Urothelium cell line (cell line): Measurements from ENCODE around the gene ZBTB32.
A peak's percentile ranks its signal among the peaks of the same experiment; 100 is the strongest.

Source experiments
- DNase-seq: peaks from one replicate; pipeline ENCODE4 v3.0.0; 2011; ENCODE audit warnings: low spot score, mixed read lengths
- FAIRE-seq: peaks from 2 replicates; lab custom pipeline; 2011; peaks lifted over from hg19 to GRCh38; lab: Jason Lieb, UNC

Gene ZBTB32

DNA sequence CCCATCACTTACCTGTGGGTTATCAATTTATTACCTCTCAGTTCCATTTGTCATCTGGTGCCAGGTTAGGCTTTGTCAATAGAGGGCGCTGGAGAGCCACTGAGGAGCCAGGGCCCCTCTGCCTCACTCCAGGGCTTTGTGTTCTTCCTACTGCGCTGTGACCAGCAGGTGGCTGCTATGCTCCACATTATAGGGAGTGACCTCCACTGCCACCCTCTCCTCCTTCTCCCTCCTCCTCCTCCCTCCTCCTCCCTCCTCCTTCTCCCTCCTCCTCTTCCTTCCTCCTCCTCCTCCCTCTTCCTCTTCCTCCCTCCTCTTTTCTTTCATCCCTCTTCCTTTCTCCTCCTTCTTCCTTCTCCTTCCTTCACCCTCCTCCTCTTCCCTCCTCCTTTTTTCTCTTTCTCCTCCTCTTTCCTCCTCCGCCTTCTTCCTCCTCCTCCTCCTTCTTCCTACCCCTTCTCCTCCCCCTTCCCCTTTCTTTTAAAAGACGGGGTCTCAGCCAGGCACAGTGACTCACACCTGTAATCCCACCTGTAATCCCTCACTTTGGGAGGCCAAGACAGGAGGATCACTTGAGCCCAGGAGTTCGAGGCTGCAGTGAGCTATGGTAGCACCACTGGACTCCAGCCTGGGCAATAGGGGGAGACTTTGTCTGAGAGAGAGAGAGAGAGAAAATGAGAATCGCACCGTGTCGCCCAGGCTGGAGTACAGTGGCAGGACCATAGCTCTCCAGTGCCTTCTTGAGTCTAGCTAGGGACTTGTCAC, 10.3 kb upstream of the ZBTB32 start:
- DNase-seq: peak; percentile 83
- FAIRE-seq: no peak

DNA sequence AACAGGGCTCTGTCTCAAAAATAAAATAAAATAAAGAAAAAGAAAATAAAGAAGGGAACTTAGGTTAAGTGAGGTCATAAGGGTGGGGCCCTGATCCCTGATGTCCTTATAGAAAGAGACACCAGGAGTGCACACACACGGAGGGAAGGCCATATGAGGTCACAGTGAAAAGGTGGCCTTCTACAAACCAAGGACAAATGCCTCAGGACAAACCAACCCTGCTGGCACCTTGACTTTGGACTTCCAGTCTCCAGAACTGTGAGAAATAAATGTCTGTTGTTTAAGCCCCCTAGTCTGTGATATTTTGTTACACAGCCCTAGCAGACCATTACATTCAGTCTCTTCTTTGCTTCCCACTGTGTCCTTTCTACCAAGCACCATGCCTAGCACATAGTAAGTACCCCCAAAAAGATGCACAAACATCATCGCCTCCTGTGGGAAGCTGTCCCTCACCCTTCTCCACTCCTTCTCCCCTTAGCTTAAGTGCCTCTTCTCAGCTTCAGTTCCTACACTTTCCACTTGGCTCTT, 8.4 kb upstream of the ZBTB32 start:
- FAIRE-seq: no peak
- DNase-seq: no peak

DNA sequence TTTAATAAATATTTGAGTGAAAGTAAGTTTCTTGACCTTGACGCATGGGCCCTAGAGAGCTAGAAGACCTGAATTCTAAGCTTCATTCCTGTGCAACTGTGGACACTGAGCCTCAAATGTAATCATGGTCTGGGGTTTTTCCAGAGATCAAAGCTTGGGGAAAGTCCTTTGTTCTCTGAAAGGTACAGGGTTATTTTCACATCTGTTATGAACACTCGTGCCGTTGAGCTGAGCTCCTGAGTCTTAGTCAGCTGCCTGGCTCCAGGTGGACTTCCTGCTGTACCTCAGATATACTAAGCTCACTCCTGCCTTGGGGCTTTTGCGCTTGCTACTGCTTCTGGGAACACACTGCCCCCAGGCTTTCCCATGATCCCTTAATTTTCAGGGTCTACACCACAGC, 7.5 kb upstream of the ZBTB32 start:
- DNase-seq: no peak
- no peak for FAIRE-seq

DNA sequence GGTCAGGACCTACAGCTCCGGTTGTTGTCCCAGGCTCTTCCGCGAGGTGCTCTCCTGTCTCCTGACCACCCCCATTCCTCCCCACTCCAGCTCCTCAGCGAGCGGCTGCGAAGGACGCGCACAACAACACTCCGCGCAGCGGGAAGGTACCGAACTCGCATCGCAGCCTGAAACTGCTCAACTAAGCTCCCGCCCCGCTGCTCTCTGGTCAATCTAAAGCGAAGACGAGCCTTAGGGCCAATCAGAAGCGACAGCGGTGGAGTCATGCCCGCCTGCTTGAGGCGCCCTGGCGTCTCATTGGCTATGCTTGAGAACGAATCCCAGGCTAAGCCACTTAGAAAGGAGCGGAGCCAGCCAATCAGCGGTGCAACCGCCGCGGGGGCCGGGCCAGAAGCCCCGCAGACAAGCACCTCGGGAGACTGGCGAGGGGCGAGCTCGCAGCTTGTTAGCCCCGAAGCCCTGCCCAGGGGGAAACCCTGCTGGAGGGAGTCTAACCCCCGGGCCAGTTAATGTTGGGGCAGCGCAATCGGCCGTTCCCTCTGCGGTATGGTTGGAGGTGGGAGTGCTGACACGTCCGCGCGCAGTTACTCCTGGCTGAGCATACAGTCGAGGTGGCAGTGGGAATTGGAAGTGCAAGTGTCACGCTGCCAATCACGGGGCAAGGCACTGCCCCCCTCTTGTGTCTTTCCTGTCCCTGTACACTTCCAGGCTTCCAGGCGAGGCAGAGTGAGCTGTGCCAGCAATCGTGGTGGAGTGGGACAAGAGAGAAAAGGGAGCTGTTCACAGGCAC, 1.9 kb upstream of the ZBTB32 start:
- peak; percentile 67 for FAIRE-seq
- peak; percentile 97 for DNase-seq

GRCh38 chr19:35703343-35703742, 1.0 kb upstream of the ZBTB32 start:
- no peak for DNase-seq
- no peak for FAIRE-seq

- DNase-seq: no peak
- no peak for FAIRE-seq
These were observed 4.0 kb downstream of the ZBTB32 start for GRCh38 chr19:35708391-35708790.

DNA sequence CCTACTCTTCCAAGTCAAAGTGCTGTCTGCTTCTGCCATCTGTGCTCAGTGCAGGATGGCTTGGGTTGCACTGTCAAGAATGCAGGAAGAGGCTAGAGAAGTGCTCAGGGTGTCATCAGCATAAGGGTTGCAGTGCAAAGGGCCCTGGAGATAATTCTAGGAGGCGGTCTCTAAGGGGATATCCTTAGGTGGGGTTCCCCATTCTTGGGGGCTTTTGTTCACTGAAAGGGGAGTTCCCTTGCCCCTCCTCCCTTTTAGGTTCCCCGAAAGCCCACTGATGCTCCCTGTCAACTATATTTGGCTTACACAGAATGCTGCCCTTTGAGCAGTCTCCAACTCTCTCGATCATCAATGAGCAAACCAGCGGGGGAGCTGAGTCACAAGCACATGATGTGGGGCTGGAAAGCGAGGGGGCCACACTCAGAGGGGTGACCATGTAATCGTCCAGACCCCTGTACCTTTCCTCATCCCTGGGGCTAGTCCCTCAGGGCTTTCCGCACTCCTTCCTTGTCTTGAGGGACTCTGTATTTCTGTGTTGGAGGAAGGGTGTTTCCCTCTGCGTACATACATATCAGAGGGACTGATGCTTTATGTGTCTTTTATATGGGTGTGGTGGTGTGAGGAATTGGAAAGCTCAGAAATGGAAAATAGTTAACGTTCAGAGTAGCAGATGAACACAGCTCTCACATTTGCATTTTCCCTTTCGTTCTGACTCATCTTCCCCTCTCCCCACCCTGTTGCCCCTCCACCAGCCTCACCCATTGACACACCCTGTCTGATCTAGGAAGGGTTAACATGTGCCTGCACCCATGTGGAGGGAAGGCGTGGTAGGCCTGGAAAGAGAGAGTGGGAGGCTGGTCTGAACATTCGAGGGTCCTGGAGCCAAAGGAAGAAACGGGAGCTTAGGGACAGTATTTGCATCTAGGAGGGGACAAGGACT, 6.7 kb downstream of the ZBTB32 start:
- no peak for DNase-seq
- no peak for FAIRE-seq

- FAIRE-seq (no peak), DNase-seq (no peak)
These were observed 8.5 kb downstream of the ZBTB32 start for GRCh38 chr19:35712567-35713505.

- no peak for DNase-seq
- no peak for FAIRE-seq
These were observed 9.1 kb downstream of the ZBTB32 start for GRCh38 chr19:35713506-35713850.

GRCh38 chr19:35713904-35714495, 9.6 kb downstream of the ZBTB32 start:
- FAIRE-seq (no peak), DNase-seq (no peak)

DNA sequence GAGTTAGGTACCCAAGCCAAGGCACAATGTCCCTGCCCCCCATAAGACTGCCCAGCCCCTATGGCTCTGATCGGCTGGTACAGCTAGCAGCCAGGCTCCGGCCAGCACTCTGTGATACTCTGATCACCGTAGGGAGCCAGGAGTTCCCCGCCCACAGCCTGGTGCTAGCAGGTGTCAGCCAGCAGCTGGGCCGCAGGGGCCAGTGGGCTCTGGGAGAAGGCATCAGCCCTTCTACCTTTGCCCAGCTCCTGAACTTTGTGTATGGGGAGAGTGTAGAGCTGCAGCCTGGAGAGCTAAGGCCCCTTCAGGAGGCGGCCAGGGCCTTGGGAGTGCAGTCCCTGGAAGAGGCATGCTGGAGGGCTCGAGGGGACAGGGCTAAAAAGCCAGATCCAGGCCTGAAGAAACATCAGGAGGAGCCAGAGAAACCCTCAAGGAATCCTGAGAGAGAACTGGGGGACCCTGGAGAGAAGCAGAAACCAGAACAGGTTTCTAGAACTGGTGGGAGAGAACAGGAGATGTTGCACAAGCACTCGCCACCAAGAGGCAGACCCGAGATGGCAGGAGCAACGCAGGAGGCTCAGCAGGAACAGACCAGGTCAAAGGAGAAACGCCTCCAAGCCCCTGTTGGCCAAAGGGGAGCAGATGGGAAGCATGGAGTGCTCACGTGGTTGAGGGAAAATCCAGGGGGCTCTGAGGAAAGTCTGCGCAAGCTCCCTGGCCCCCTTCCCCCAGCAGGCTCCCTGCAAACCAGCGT, 10.4 kb downstream of the ZBTB32 start:
- FAIRE-seq: no peak
- DNase-seq: no peak

- DNase-seq (no peak), FAIRE-seq (no peak)
These were observed 11.0 kb downstream of the ZBTB32 start for GRCh38 chr19:35715355-35715809.

DNA sequence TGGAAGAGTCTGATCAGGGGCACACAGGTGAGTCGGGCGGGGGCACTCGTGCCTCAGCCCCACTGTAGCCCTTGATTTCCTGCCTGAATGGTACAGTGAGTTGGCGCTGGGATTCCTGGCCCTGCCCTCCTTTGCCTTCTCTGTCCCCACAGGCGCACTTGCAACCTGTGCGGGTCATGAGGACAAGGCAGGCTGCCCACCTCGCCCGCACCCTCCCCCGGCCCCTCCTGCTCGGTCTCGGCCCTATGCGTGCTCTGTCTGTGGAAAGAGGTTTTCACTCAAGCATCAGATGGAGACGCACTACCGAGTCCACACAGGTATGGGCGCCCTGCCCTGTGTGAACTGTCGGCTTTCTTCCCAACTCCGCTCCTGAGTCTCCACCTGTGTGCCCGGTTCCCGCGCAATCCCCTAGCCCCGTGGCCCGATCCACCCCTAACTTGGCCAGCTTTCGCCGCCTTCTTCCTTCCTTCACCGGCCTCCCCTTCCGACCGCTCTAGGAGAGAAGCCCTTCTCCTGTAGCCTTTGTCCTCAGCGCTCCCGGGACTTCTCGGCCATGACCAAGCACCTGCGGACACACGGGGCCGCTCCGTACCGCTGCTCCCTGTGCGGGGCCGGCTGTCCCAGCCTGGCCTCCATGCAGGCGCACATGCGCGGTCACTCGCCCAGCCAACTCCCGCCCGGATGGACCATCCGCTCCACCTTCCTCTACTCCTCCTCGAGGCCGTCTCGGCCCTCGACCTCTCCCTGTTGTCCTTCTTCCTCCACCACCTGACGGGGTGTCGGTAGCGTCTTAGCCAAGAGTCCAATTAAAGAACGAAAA, 11.8 kb downstream of the ZBTB32 start:
- FAIRE-seq (no peak), DNase-seq (peak; percentile 66)

GRCh38 chr19:35716801-35717664, 12.7 kb downstream of the ZBTB32 start:
- FAIRE-seq: peak; percentile 27

DNA sequence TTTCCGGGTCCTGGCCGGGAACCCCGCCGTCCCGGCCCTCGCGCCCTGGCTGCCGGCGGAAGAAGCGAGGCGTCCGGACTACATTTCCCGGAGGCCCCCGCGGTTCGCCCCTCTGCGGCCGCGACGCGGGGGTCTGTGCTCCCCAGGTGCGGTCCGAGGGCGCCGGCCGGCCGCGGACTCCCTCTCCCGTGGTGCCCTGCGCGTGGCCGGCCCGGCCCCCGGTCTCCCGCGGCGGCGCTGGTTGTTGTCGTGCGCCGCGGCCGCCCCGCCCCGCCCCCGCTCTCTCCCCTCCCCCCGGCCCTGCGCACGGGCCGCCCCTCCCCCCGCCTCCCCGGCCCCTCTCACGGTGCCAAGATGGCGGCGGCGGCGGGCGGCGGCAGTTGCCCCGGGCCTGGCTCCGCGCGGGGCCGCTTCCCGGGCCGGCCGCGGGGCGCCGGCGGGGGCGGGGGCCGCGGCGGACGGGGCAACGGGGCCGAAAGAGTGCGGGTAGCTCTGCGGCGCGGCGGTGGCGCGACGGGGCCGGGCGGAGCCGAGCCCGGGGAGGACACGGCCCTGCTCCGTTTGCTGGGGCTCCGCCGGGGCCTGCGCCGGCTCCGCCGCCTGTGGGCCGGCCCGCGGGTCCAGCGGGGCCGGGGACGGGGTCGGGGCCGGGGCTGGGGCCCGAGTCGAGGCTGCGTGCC, 13.4 kb downstream of the ZBTB32 start, which contains the start of gene KMT2B:
Gene KMT2B (plus strand): TSS at position 339 of the 680 bp plus-strand sequence. CDS start 16 bp downstream, at position 355.
- DNase-seq: peak; percentile 98

More at GRCh38 chr19:35716801-35717664, 12.7 kb downstream of the ZBTB32 start:
- DNase-seq: peak; percentile 87

More for the DNA sequence above, 13.4 kb downstream of the ZBTB32 start, which contains the start of gene KMT2B:
- FAIRE-seq: no peak
